ENCODE data around the gene CDKN3. TPM values are rescaled to one million over a fixed set of nuclear protein-coding genes. Genes with fewer than 3 reads are reported as not detected.
"Not testable (repeated sequence)": the region's sequence is repeated elsewhere in the genome, so short reads cannot be mapped to it uniquely, and the experiment has no call there.

The CDKN3 gene
- total RNA-seq, 1 donor from 2014 or later = 4.1 TPM

- no peak for DNase-seq
Observed at GRCh38 chr14:54424479-54424901, 27.7 kb downstream of the CDKN3 start.

- DNase-seq = no peak
Observed at GRCh38 chr14:54425068-54425467, 28.3 kb downstream of the CDKN3 start.

- DNase-seq = no peak
Observed at GRCh38 chr14:54425537-54426274, 28.9 kb downstream of the CDKN3 start.

GRCh38 chr14:54427871-54428270 is 31.1 kb downstream of the CDKN3 start:
- DNase-seq = no peak

GRCh38 chr14:54428527-54428926 is 31.7 kb downstream of the CDKN3 start:
- DNase-seq = no peak

- no peak for DNase-seq
Observed at GRCh38 chr14:54435500-54435981, 38.7 kb downstream of the CDKN3 start.

GRCh38 chr14:54437954-54438353 is 41.1 kb downstream of the CDKN3 start:
- not testable (repeated sequence) for DNase-seq

- no peak for DNase-seq
Observed at GRCh38 chr14:54438703-54439102, 41.9 kb downstream of the CDKN3 start.

- no peak for DNase-seq
Observed at GRCh38 chr14:54440037-54440436, 43.2 kb downstream of the CDKN3 start.

GRCh38 chr14:54440476-54440872 is 43.7 kb downstream of the CDKN3 start:
- no peak for DNase-seq

- DNase-seq = peak; percentile 88
Observed at GRCh38 chr14:54440873-54441868, 44.4 kb downstream of the CDKN3 start, which contains the start of gene CNIH1. CNIH1 (minus strand) TSS chr14:54441374; CDS start chr14:54441327, 47 bp downstream.

- not testable (repeated sequence) for DNase-seq
Observed at GRCh38 chr14:54442961-54443360, 46.2 kb downstream of the CDKN3 start.

- DNase-seq = no peak
Observed at GRCh38 chr14:54443981-54444380, 47.2 kb downstream of the CDKN3 start.

- DNase-seq = no peak
Observed at GRCh38 chr14:54444681-54445080, 47.9 kb downstream of the CDKN3 start.

- peak; percentile 47 for DNase-seq
Observed at GRCh38 chr14:54446161-54446693, 49.4 kb downstream of the CDKN3 start.

GRCh38 chr14:54447231-54447692 is 50.5 kb downstream of the CDKN3 start:
- DNase-seq = no peak

- no peak for DNase-seq
Observed at GRCh38 chr14:54450535-54450934, 53.7 kb downstream of the CDKN3 start.

GRCh38 chr14:54451121-54451601 is 54.4 kb downstream of the CDKN3 start:
- DNase-seq = no peak

- DNase-seq = no peak
Observed at GRCh38 chr14:54451961-54452360, 55.2 kb downstream of the CDKN3 start.

- no peak for DNase-seq
Observed at GRCh38 chr14:54453252-54453651, 56.4 kb downstream of the CDKN3 start.

- not testable (repeated sequence) for DNase-seq
Observed at GRCh38 chr14:54453990-54454389, 57.2 kb downstream of the CDKN3 start.

GRCh38 chr14:54455363-54455762 is 58.6 kb downstream of the CDKN3 start:
- no peak for DNase-seq

Data from occipital lobe (tissue), 2 donors.